ENCODE results near the gene PAK4. TPM values are rescaled to one million over a fixed set of nuclear protein-coding genes. Genes with fewer than 3 reads are reported as not detected.

Gene PAK4
- polyA plus RNA-seq, 1 of the 3 experiments (the other 2 are of a cell fraction), result 36.4 TPM

- POLR2A ChIA-PET, result no interaction called here
- peaks cover 38% of the 10 kb centered on the region for H3K79me2 ChIP-seq (ENCODE audit: insufficient read depth)
- WGBS (ENCODE audit: low lambda C conversion rate), result 95% methylated on average over 6 of the region's 6 CpGs
- CTCF ChIA-PET, result interaction anchor here (2.0 kb wide), 1 partner anchor 24 kb away, joined by 4 read pairs; no protein-coding TSS in a partner anchor
- no peaks in the 10 kb centered on the region for H3K9me3 ChIP-seq
- H3K36me3 ChIP-seq (replicated peaks in 1 of 2; ENCODE audit: control insufficient read depth in 1 of 2, insufficient read depth in 2 of 2, low read length in 1 of 2), result peaks cover 0 to 2% of the 10 kb centered on the region in 2 experiments
- H3K27me3 ChIP-seq (ENCODE audit: insufficient read depth), result no peaks in the 10 kb centered on the region
- TF ChIP-seq NRF1 (IDR thresholded peaks at IDR 0.05; ENCODE audit: low read depth, low read length) (no peak), CTCF (IDR thresholded peaks at IDR 0.05) (no peak), RCOR1 (IDR thresholded peaks at IDR 0.05; ENCODE audit: low read length) (no peak), CHD2 (IDR thresholded peaks at IDR 0.05; ENCODE audit: low read length, partially characterized antibody) (no peak), RAD21 (IDR thresholded peaks at IDR 0.05; ENCODE audit: low read length) (no peak), GABPA (IDR thresholded peaks at IDR 0.05; ENCODE audit: low read depth) (no peak), TEAD4 (IDR thresholded peaks at IDR 0.05; ENCODE audit: borderline replicate concordance, insufficient read depth) (no peak)
- TF ChIP-seq, protein P1, sequence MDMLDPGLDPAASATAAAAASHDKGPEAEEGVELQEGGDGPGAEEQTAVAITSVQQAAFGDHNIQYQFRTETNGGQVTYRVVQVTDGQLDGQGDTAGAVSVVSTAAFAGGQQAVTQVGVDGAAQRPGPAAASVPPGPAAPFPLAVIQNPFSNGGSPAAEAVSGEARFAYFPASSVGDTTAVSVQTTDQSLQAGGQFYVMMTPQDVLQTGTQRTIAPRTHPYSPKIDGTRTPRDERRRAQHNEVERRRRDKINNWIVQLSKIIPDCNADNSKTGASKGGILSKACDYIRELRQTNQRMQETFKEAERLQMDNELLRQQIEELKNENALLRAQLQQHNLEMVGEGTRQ (IDR thresholded peaks at IDR 0.05; ENCODE audit: borderline replicate concordance, low read depth, low read length), result no peak
- H4K20me1 ChIP-seq (ENCODE audit: insufficient read depth), result peaks cover 39% of the 10 kb centered on the region
- peaks cover 0 to 38% of the 10 kb centered on the region in 2 experiments; a peak in 1 of 4 replicates for H3K4me1 ChIP-seq (ENCODE audit: control insufficient read depth in 1 of 2, insufficient read depth in 2 of 2, low read depth in 1 of 2, low read length in 1 of 2)
- no peaks in the 10 kb centered on the region for H3K9me2 ChIP-seq
- no peak for DNase-seq
- no peak overlapping the region for H3K27ac ChIP-seq (ENCODE audit: low read depth in 2 of 2, low read length in 1 of 2)
- H3K9ac ChIP-seq, result no peak overlapping the region
- no peak overlapping the region for H2AFZ ChIP-seq (ENCODE audit: low read depth)
- no peak overlapping the region for H3K4me3 ChIP-seq (ENCODE audit: low read depth in 2 of 2, low read length in 1 of 2)
- no peak overlapping the region for H3K4me2 ChIP-seq
- no peaks in the 10 kb centered on the region for H3F3A ChIP-seq (replicated peaks; ENCODE audit: insufficient read depth)
These were observed 38.7 kb downstream of the PAK4 start for GRCh38 chr19:39164289-39164688.

DNA sequence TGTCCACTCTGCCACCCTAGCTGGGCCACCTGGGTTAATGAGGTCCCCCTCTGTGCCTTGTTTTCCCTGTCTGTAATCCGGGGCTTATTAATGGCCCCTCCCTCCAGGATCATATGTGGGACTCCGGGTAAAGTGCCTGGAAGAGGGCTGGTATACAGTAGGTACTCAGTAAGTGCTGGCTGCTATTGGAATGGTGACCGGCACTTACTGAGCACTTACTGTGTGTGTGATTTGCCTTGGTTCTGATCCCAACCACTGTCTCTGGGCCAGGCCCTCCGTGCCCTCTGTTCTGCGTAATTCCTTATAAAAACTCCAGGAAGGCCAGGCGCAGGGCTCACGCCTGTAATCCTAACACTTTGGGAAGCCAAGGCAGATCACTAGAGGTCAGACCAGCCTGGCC lies 40.3 kb downstream of the PAK4 start:
- H3K9me3 ChIP-seq, result no peaks in the 10 kb centered on the region
- 93% methylated on average over 7 of the region's 7 CpGs for WGBS (ENCODE audit: low lambda C conversion rate)
- H3K9me2 ChIP-seq, result no peaks in the 10 kb centered on the region
- H3K4me1 ChIP-seq (ENCODE audit: control insufficient read depth in 1 of 2, insufficient read depth in 2 of 2, low read depth in 1 of 2, low read length in 1 of 2), result peaks cover 0 to 32% of the 10 kb centered on the region in 2 experiments; a peak in 1 of 4 replicates
- no peak overlapping the region for H3K9ac ChIP-seq
- H3K79me2 ChIP-seq (ENCODE audit: insufficient read depth), result peaks cover 28% of the 10 kb centered on the region
- peaks cover 25% of the 10 kb centered on the region; the same call in 1 of the 2 replicates for H4K20me1 ChIP-seq (ENCODE audit: insufficient read depth)
- H3K4me2 ChIP-seq, result no peak overlapping the region
- H3K27ac ChIP-seq (ENCODE audit: low read depth in 2 of 2, low read length in 1 of 2), result no peak overlapping the region
- TF ChIP-seq EZH2phosphoT487 (IDR thresholded peaks at IDR 0.05; ENCODE audit: borderline replicate concordance, low read depth) (no peak), MAX (IDR thresholded peaks at IDR 0.05; ENCODE audit: low read depth) (no peak), POLR2AphosphoS5 (IDR thresholded peaks at IDR 0.05; ENCODE audit: low read depth, low read length) (no peak), TAF1 (IDR thresholded peaks at IDR 0.05; ENCODE audit: borderline replicate concordance, low read depth, low read length) (no peak), TEAD4 (IDR thresholded peaks at IDR 0.05; ENCODE audit: borderline replicate concordance, insufficient read depth) (no peak)
- CTCF ChIA-PET, result interaction anchor here (1.4 to 2.7 kb wide), 4 partner anchors 9 to 44 kb away, joined by 5 to 13 read pairs (median 8); no protein-coding TSS in a partner anchor
- no peak overlapping the region for H2AFZ ChIP-seq (ENCODE audit: low read depth)
- POLR2A ChIA-PET, result no interaction called here
- no peak overlapping the region for H3K4me3 ChIP-seq (ENCODE audit: low read depth in 2 of 2, low read length in 1 of 2)
- no peaks in the 10 kb centered on the region for H3F3A ChIP-seq (replicated peaks; ENCODE audit: insufficient read depth)
- no peak for DNase-seq
- H3K36me3 ChIP-seq (replicated peaks in 1 of 2; ENCODE audit: control insufficient read depth in 1 of 2, insufficient read depth in 2 of 2, low read length in 1 of 2), result peaks cover 0 to 10% of the 10 kb centered on the region in 2 experiments
- no peaks in the 10 kb centered on the region for H3K27me3 ChIP-seq (ENCODE audit: insufficient read depth)
